Neutrophil (primary cell): ENCODE results near the gene TMEM62.

ENCODE experiments used
- H3K27ac ChIP-seq: fragments of 200-600 bp; sonication (generic); 2 replicates; pipeline ENCODE4 v1.5.1; 2016; ENCODE audit warnings: mild to moderate bottlenecking, moderate library complexity
- H3K27me3 ChIP-seq: fragments of 200-600 bp; sonication (generic); 2 replicates; pipeline ENCODE4 v1.6.0; 2016; ENCODE audit warnings: mild to moderate bottlenecking
- H3K36me3 ChIP-seq: fragments of 200-600 bp; sonication (generic); 2 replicates; pipeline ENCODE4 v1.5.1; 2017
- H3K4me1 ChIP-seq, 2 experiments: fragments of 200-600 bp in 1 of 2; sonication (generic) in 1 of 2; 1 replicate in 1 of 2; 2 replicates in 1 of 2; pipeline versions ENCODE4 v1.5.1 to v1.6.1; 2013 to 2016; ENCODE audit warnings: low read depth in 1 of 2, low read length in 1 of 2, mild to moderate bottlenecking in 1 of 2, moderate library complexity in 1 of 2; ENCODE audit not compliant: control insufficient read depth in 1 of 2, insufficient read depth in 1 of 2
- H3K4me3 ChIP-seq, 2 experiments: fragments of 200-600 bp in 1 of 2; sonication (generic) in 1 of 2; 1 replicate in 1 of 2; 2 replicates in 1 of 2; pipeline ENCODE4 v1.5.1; 2013 to 2016; ENCODE audit warnings: low read depth in 1 of 2, low read length in 1 of 2, mild to moderate bottlenecking in 1 of 2, moderate library complexity in 1 of 2
- H3K9me3 ChIP-seq: fragments of 200-600 bp; sonication (generic); 2 replicates; pipeline ENCODE4 v1.5.1; 2016
- CTCF ChIP-seq: fragments of 200-600 bp; sonication (generic); IDR thresholded peaks from 2 replicates; pipeline ENCODE4 v1.5.1; 2016; ENCODE audit warnings: antibody characterized with exemption

TMEM62 gene

DNA sequence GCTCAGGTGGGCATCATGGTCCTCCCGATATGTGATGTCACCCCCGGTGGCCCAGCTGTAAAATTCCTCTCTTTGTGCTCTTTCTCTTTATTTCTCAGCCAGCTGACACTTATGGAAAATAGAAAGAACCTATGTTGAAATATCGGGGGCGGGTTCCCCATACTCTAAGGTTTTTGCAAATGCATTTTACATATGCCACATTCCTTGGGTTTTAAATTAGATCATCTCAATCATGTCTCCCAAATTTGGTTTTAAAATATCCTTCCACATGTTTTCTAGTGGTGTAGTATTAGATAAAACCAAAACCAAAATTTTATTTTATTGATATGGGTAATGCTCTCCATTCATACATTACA, 4.4 kb upstream of the TMEM62 start:
- no peak for TF ChIP-seq CTCF
- H3K9me3 ChIP-seq: no peaks in the 10 kb centered on the region
- no peaks in the 10 kb centered on the region for H3K27me3 ChIP-seq
- H3K36me3 ChIP-seq: no peaks in the 10 kb centered on the region
- peaks cover 26 to 29% of the 10 kb centered on the region in 2 experiments for H3K4me1 ChIP-seq
- H3K27ac ChIP-seq: no peak overlapping the region
- no peak overlapping the region for H3K4me3 ChIP-seq

GRCh38 chr15:43132830-43133429, 456 bp upstream of the TMEM62 start:
- peak overlapping the region; percentile 83 for H3K27ac ChIP-seq
- no peak for TF ChIP-seq CTCF
- H3K9me3 ChIP-seq: no peaks in the 10 kb centered on the region
- peaks cover 16% of the 10 kb centered on the region for H3K36me3 ChIP-seq
- peaks cover 16 to 19% of the 10 kb centered on the region in 2 experiments for H3K4me1 ChIP-seq
- peak overlapping the region; percentile 77 to 84 for H3K4me3 ChIP-seq
- no peaks in the 10 kb centered on the region for H3K27me3 ChIP-seq

GRCh38 chr15:43134157-43134635, 810 bp downstream of the TMEM62 start:
- H3K9me3 ChIP-seq: no peaks in the 10 kb centered on the region
- H3K27me3 ChIP-seq: no peaks in the 10 kb centered on the region
- peaks cover 14 to 16% of the 10 kb centered on the region in 2 experiments for H3K4me1 ChIP-seq
- no peak for TF ChIP-seq CTCF
- peaks cover 27% of the 10 kb centered on the region for H3K36me3 ChIP-seq
- peak overlapping the region; percentile 83 for H3K27ac ChIP-seq
- peak overlapping the region; percentile 77 to 84 for H3K4me3 ChIP-seq

DNA sequence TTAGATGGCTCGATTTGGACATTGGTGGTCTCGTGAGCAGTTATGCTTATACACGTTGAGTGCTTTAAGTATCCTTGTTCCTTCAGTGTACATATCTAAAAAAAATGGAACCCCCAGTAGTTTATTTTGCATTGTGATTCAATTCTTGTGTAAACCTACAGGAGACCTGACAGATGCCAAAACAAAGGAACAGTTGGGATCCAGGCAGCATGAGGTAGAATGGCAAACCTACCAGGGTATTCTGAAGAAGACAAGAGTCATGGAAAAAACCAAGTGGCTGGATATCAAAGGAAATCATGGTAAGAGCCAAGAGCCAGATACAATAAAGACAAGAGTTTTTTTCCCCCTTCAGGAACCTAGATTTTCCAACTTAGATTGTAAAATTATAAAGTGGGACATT, 2.0 kb downstream of the TMEM62 start:
- H3K4me1 ChIP-seq: peaks cover 14 to 16% of the 10 kb centered on the region in 2 experiments
- H3K36me3 ChIP-seq: peaks cover 39% of the 10 kb centered on the region
- no peak for TF ChIP-seq CTCF
- no peaks in the 10 kb centered on the region for H3K27me3 ChIP-seq
- no peak overlapping the region for H3K27ac ChIP-seq
- H3K4me3 ChIP-seq: no peak overlapping the region
- H3K9me3 ChIP-seq: no peaks in the 10 kb centered on the region

GRCh38 chr15:43143203-43143941, 10.0 kb downstream of the TMEM62 start:
- no peaks in the 10 kb centered on the region for H3K27me3 ChIP-seq
- H3K27ac ChIP-seq: no peak overlapping the region
- H3K36me3 ChIP-seq: peaks cover 49% of the 10 kb centered on the region
- H3K4me3 ChIP-seq: no peak overlapping the region
- no peaks in the 10 kb centered on the region for H3K9me3 ChIP-seq
- no peaks in the 10 kb centered on the region for H3K4me1 ChIP-seq
- no peak for TF ChIP-seq CTCF
